Lung (tissue), 12 donors: ENCODE results near the gene TCEAL4. TPM values are rescaled to one million over a fixed set of nuclear protein-coding genes. Genes with fewer than 3 reads are reported as not detected.

Experiments used
- ATAC-seq: fragments of 200-7000 bp; cut with Tn5 transposase; one replicate; pipeline ENCODE4 v1.9.1; 2020; ENCODE audit warnings: moderate number of reproducible peaks; ENCODE audit not compliant: insufficient read depth, low FRiP score
- DNase-seq, 3 donors: peaks; one replicate each; pipeline ENCODE4 v3.0.0-alpha.2; 2013 to 2017
- H3K27ac ChIP-seq, 2 donors: one replicate each; pipeline ENCODE4 v1.5.1; 2013; ENCODE audit warnings: mild to moderate bottlenecking in 2 of 2, moderate library complexity in 2 of 2, control low read depth in 1 of 2, inconsistent platforms in 1 of 2, low read depth in 1 of 2, low read length in 1 of 2
- H3K27me3 ChIP-seq, 3 donors: one replicate each; pipeline ENCODE4 v1.5.1; 2013; ENCODE audit warnings: low read length in 2 of 3; ENCODE audit not compliant: control insufficient read depth in 3 of 3, insufficient read depth in 3 of 3
- H3K36me3 ChIP-seq, 4 donors: one replicate each; pipeline ENCODE4 v1.5.1; 2013; ENCODE audit warnings: low read length in 4 of 4, mild to moderate bottlenecking in 1 of 4, moderate library complexity in 1 of 4; ENCODE audit not compliant: control insufficient read depth in 4 of 4, insufficient read depth in 4 of 4
- H3K4me1 ChIP-seq, 5 donors: one replicate each; pipeline ENCODE4 v1.5.1; 2013; ENCODE audit warnings: low read length in 5 of 5, mild to moderate bottlenecking in 2 of 5, moderate library complexity in 1 of 5; ENCODE audit not compliant: control insufficient read depth in 5 of 5, insufficient read depth in 5 of 5
- H3K4me3 ChIP-seq: one replicate; pipeline ENCODE4 v1.5.1; 2013; ENCODE audit warnings: mild to moderate bottlenecking, control low read depth, moderate library complexity
- H3K9ac ChIP-seq, 2 donors: one replicate each; pipeline ENCODE4 v1.5.1; 2013; ENCODE audit warnings: low read length in 2 of 2, control low read depth in 1 of 2; ENCODE audit not compliant: insufficient read depth in 1 of 2
- H3K9me3 ChIP-seq, 4 donors: one replicate each; pipeline ENCODE4 v1.5.1; 2013; ENCODE audit warnings: low read length in 3 of 4, mild to moderate bottlenecking in 1 of 4, moderate library complexity in 1 of 4; ENCODE audit not compliant: control insufficient read depth in 4 of 4, insufficient read depth in 3 of 4
- WGBS, 2 donors: extraction: QIAGEN DNeasy Blood & Tissue Kit; methylation state at CpG; one replicate each; pipeline ENCODE4 v1.1.7; 2013; 5-methylcytosine and 5-hydroxymethylcytosine counted together
- polyA plus RNA-seq, 2 donors: library from polyadenylated mRNA; stranded (reverse); fragments of 200-250 nt; gene quantifications; one replicate each; pipeline ENCODE4 v1.2.1, GENCODE V29; 2013
- total RNA-seq, 2 donors: library from RNA; depleted of rRNA in 1 of 2; stranded (reverse); fragments of >200 nt in 1 of 2; gene quantifications; one replicate each; pipeline ENCODE4 v1.2.1, GENCODE V29; 2014 to 2021
- TF ChIP-seq, protein P1 (sequence below): IDR thresholded peaks from 2 replicates; pipeline ENCODE4 v1.5.1; 2012; ENCODE audit warnings: mild to moderate bottlenecking; ENCODE audit errors: control extremely low read depth, extremely low read depth
- donor health status: control.
- donor health status: control.
- donor health status: Bipolar disorder and iron deficiency.
- donor health status: healthy.
- donor health status: DM: yes; HTN: yes; CAD: no.

Gene TCEAL4
- total and polyA plus RNA-seq, 4 donors = 35.6 to 214 (median 86.2) TPM

GRCh38 chrX:103629318-103630170, 44.2 kb downstream of the TCEAL4 start:
- ATAC-seq (peak; percentile 77), DNase-seq (peak; percentile 82 to 88 (median 84))
- peak overlapping the region; percentile 89 to 90 for H3K27ac ChIP-seq
- H3K4me3 ChIP-seq = peak overlapping the region; percentile 58
- peaks cover 4 to 10% (median 6%) of the 10 kb centered on the region in 3 donors for H3K27me3 ChIP-seq
- H3K9ac ChIP-seq = peak overlapping the region; percentile 58 to 87
- H3K36me3 ChIP-seq = no peaks in the 10 kb centered on the region
- TF ChIP-seq, protein P1, sequence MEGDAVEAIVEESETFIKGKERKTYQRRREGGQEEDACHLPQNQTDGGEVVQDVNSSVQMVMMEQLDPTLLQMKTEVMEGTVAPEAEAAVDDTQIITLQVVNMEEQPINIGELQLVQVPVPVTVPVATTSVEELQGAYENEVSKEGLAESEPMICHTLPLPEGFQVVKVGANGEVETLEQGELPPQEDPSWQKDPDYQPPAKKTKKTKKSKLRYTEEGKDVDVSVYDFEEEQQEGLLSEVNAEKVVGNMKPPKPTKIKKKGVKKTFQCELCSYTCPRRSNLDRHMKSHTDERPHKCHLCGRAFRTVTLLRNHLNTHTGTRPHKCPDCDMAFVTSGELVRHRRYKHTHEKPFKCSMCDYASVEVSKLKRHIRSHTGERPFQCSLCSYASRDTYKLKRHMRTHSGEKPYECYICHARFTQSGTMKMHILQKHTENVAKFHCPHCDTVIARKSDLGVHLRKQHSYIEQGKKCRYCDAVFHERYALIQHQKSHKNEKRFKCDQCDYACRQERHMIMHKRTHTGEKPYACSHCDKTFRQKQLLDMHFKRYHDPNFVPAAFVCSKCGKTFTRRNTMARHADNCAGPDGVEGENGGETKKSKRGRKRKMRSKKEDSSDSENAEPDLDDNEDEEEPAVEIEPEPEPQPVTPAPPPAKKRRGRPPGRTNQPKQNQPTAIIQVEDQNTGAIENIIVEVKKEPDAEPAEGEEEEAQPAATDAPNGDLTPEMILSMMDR = no peak
- peaks cover 0 to 2% (median 0%) of the 10 kb centered on the region in 4 donors for H3K9me3 ChIP-seq
- peaks cover 0 to 4% (median 2%) of the 10 kb centered on the region in 5 donors for H3K4me1 ChIP-seq
- WGBS, 2 donors = 0 to 20% methylated on average over 28 to 49 of the region's 49 CpGs

DNA sequence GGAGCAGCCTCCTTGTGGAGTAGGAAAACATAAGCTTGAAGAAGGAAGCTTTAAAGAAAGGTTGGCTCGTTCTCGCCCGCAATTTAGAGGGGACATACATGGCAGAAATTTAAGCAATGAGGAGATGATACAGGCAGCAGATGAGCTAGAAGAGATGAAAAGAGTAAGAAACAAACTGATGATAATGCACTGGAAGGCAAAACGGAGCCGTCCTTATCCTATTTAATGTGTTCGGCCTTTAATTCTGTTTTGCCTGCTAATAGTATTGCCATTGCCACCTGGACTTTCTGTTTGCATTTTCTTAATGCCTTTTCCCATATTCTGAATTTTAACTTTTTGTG, 44.8 kb downstream of the TCEAL4 start:
- Histone ChIP-seq H3K4me3 (peak overlapping the region; percentile 58), H3K9me3 (peaks cover 0 to 2% (median 0%) of the 10 kb centered on the region in 4 donors), H3K4me1 (peaks cover 0 to 4% (median 2%) of the 10 kb centered on the region in 5 donors), H3K27ac (peak overlapping the region; percentile 89 to 90), H3K27me3 (peaks cover 4 to 10% (median 6%) of the 10 kb centered on the region in 3 donors), H3K9ac (peak overlapping the region in 1 of 2 donors; percentile 87), H3K36me3 (no peaks in the 10 kb centered on the region)
- no peak for DNase-seq
- TF ChIP-seq, protein P1 = no peak
- 17 to 47% methylated on average over 6 of the region's 6 CpGs for WGBS, 2 donors
- no peak for ATAC-seq

- Histone ChIP-seq H3K27ac (no peak overlapping the region), H3K4me1 (peaks cover 0 to 4% (median 0%) of the 10 kb centered on the region in 5 donors), H3K27me3 (peaks cover 4 to 16% (median 6%) of the 10 kb centered on the region in 3 donors), H3K36me3 (no peaks in the 10 kb centered on the region), H3K9me3 (peaks cover 0 to 2% (median 0%) of the 10 kb centered on the region in 4 donors), H3K9ac (no peak overlapping the region), H3K4me3 (no peak overlapping the region)
- TF ChIP-seq, protein P1 = no peak
- no peak for DNase-seq
- no peak for ATAC-seq
- WGBS, 2 donors = 79 to 97% methylated on average over 5 of the region's 5 CpGs
These were observed 45.8 kb downstream of the TCEAL4 start for GRCh38 chrX:103631145-103631544.
